Stimulated activated CD4-positive, alpha-beta T cell treated with anti-CD3 and anti-CD28 coated beads, TNF-alpha, amount 100 ng/mL, for 48 hours (primary cell): ENCODE measurements around the gene XIRP2.
"Not testable (repeated sequence)": the region's sequence is repeated elsewhere in the genome, so short reads cannot be mapped to it uniquely, and the experiment has no call there.

Source experiments
- DNase-seq, 3 donors: peaks; one replicate each; pipeline ENCODE4 v3.0.0-alpha.2; 2020; ENCODE audit warnings: low read depth in 3 of 3

XIRP2 gene

GRCh38 chr2:166942377-166942776 lies 54.1 kb downstream of the XIRP2 start:
- no peak for DNase-seq

- DNase-seq = no peak
Observed at GRCh38 chr2:166944909-166945308, 56.6 kb downstream of the XIRP2 start.

DNA sequence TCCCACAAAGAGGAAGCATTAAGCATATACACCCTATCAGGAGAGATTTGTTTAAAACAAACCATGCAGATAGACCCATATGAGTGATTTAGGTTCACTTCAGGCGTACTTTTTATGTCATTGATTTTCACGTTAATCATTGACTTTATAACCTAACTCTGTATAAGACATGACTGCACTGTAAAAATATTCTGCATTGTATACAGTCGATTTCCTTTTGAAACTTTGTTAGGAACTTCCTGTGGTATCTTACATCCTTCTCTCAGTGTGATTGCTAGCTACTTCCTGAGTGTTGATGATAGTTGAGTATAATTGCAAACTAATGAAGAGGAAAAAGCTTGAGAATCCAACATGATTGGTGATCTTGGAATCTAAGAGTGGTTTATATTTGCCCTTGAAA lies 69.4 kb downstream of the XIRP2 start:
- no peak for DNase-seq

- no peak for DNase-seq
Observed at GRCh38 chr2:166958986-166959481, 70.8 kb downstream of the XIRP2 start.

DNA sequence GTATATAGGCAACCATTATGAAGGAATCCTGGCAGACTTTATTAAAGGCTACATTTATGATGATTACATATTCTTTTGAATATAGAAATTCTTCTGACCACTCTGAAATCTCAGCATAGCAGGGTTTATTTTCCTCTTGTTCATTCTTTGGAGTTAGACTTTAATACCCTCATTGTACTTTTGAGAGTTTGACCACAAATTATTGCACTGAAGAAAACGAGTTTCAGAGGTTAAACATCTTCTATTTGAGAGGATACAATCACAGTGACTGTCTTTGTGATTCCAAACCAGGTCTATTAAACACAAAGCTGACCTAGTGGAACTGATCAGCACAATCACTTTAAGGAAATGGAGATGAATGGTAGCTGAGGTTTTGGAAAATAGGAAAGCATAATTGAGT lies 71.3 kb downstream of the XIRP2 start:
- no peak for DNase-seq

DNA sequence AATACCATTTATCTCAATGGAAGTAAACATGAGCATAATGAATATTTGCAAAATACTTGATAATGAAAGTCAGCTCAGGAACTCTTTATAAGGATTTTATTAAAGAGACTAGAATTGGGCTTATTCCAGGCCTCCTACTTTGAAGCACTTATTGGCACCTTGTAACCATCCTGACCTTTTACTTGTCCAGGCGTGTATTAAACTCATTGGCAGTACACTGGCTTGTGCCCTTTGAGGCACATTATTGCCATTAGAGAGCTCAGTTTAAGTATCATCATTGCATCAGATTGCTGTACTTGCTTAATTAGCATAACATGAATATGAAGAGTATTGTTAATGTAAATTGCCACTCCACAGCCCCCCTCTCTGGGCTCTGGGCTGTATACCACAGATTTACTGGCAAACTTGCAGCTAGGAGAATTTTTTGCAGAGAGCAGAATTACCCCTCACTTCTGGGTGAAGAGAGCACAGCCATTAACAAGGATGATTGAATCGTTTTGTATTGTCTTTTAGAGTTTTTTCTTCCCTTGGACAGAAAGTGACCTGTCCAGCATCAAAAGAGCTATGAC lies 72.5 kb downstream of the XIRP2 start:
- DNase-seq = no peak

- no peak for DNase-seq
Observed at GRCh38 chr2:166961933-166962332, 73.7 kb downstream of the XIRP2 start.

DNA sequence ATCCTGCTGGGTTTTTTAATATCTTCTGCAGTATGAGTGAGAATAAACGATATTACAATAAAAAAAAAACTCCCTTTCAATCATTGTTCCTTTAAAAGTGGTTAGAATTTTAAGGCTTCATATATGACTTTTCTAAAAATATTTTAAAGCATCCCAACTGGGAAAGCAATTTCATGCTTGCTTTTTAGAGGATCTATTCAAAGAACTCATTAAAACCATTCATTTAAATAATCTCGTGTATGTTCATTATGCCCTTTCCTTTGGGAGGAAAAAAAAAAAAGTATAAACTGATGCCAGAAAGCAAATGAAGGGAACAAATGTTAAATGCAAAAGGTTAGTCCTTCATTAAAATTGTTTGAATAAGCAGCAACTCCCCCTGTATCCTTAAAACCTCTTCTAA lies 81.2 kb downstream of the XIRP2 start:
- DNase-seq = no peak

GRCh38 chr2:166972002-166972401 lies 83.7 kb downstream of the XIRP2 start:
- DNase-seq = no peak

- no peak for DNase-seq
Observed at GRCh38 chr2:166972418-166972817, 84.1 kb downstream of the XIRP2 start.

- no peak for DNase-seq
Observed at GRCh38 chr2:166984188-166984587, 95.9 kb downstream of the XIRP2 start.

GRCh38 chr2:166984797-166985196 lies 96.5 kb downstream of the XIRP2 start:
- DNase-seq = no peak

DNA sequence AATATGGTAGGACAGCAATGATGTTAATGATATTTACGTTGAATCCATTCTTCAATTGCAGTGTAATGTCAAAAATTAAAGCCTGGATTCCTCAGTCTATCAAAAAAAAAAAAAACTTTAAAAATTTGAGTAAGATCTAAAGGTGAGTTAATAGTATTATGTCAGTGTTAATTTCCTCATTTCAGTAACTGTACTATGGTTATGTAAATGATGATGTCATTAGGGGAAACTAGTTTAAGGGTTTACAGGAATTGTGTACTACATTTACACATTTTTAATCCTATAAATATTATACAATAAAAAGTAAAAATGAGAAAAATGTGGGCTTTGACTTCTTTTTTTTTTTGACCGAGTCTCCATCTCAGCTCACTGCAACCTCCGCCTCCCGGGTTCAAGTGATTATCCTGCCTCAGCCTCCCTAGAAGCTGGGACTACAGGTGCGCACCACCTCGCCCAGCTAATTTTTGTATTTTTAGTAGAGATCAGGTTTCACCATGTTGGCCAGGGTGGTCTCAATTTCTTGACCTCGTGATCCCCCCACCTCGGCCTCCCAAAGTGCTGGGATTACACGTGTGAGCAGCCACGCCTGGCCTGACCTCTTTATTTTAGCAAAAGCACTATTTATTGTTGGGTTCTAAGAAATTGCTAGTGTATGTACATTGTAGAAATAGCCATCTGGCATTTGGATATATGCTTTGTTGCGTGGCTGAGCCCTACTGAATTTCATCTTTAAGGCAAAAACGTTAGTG lies 106.5 kb downstream of the XIRP2 start:
- DNase-seq = no peak

- DNase-seq = no peak
Observed at GRCh38 chr2:166996465-166996864, 108.2 kb downstream of the XIRP2 start.

DNA sequence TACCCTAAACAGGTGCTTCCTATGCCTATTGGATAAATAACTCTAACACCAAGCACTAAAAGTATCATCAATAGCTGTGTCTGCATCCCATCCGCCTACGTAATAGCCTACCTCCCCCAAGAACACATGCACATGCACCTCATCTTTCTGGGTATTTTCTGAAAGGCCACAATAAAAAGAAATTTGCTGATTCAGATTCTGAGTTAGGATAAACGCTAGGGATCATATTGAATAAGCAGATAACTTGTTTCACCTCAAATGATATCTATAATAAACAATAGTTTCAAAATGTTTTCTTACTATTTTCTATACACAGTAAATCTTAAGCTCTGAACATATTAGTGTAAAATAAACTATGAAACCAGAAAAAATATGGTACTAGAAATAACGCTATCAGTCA lies 112.9 kb downstream of the XIRP2 start:
- DNase-seq = no peak

DNA sequence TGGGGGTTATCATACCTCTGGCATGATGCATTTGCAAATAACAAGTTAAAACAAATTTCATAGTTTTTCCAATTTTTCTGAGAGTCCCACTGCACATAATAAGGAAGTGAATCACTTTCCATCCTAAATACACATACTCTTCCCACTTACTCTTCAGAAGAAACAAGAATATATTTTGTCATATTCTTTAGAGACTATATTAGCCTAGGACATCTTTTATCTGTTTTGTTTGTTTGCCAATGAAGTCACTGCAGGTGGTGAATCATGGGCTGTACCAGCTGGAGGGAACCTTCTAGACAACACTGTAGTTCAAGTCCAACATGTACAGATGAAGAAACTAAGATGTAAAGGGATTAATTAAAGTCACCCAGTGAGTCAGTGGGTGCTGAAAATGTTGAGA lies 116.8 kb downstream of the XIRP2 start:
- no peak for DNase-seq

GRCh38 chr2:167013227-167013626 lies 124.9 kb downstream of the XIRP2 start:
- DNase-seq = no peak

GRCh38 chr2:167015806-167016205 lies 127.5 kb downstream of the XIRP2 start:
- DNase-seq = no peak

- DNase-seq = no peak
Observed at GRCh38 chr2:167017021-167017420, 128.7 kb downstream of the XIRP2 start.

DNA sequence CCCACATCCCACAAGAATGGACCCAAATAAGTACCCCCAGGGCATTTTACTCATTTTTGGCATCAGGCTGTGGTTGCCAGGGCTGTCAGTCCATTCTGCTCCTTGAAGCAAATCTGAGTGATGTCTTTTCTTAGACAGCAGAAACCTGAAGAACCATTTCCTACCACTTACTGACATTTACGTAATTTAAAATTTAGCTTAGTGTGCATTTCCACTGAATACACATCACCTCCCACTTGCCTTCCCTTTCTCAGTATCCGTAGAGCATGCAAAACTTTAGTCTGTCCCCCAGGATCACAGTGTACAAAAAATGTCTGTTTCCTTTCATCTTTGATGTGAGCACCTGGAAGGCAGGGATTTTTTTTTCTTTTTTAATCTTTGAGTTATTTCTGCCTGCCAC lies 130.3 kb downstream of the XIRP2 start:
- DNase-seq = no peak

DNA sequence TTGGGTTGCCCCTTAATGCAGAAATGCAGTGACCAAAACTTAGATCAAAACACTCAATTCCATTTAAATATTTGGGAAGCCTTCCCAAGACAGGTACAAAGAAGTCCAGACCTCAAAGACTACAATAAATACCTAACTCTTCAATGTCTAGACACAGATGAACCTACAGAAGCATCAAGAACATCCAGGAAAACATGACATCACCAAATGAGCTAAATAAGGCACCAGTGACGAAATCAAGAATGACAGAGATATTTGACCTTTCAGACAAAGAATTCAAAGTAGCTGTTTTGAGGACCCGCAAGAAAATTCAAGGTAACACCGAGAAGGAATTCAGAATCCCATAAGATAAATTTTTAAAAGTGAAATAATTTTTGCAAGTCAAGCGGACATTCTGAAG lies 140.2 kb downstream of the XIRP2 start:
- no peak for DNase-seq

- DNase-seq = not testable (repeated sequence)
Observed at GRCh38 chr2:167034976-167035375, 146.7 kb downstream of the XIRP2 start.

DNA sequence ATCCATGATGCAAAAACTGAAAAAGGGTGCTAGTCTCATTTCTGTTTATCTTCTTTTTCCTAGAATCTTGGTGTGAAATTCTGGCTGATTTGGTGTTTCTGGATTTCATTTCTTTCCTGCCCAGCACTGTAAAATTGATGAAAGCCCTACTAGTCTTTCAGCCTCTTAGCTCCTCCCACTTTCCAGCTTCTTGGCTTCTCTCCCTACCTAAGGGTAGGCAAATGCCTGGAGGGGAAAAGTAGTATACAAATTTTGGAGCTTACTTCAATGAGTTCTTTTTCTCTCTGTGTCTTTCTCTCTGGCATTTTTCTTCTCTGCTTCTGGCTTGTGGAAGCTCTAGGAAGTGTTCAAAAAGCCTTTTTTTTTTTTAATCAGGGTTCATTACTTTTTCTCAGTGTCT lies 160.5 kb downstream of the XIRP2 start:
- no peak for DNase-seq

- DNase-seq = no peak
Observed at GRCh38 chr2:167049659-167050058, 161.4 kb downstream of the XIRP2 start.
